GM23338 (cell line): ENCODE measurements around the gene EPHA8. TPM values are rescaled to one million over a fixed set of nuclear protein-coding genes. Genes with fewer than 3 reads are reported as not detected.

ENCODE experiments used
- ATAC-seq: fragments of 200-7000 bp; cut with Tn5 transposase; 3 replicates; pipeline ENCODE4 v1.9.1; 2020
- DNase-seq: peaks from one replicate; pipeline ENCODE4 v3.0.0-alpha.2; 2015; ENCODE audit warnings: low spot score
- H2AFZ ChIP-seq: fragments of 200-600 bp; sonication (generic); 2 replicates; pipeline ENCODE4 v1.8.0; 2016; ENCODE audit warnings: antibody characterized with exemption, mild to moderate bottlenecking, moderate library complexity
- H3F3A ChIP-seq: fragments of 200-600 bp; sonication (generic); replicated peaks from 2 replicates; pipeline ENCODE4 v1.8.0; 2017; ENCODE audit warnings: antibody characterized with exemption, mixed run types, low read depth
- H3K27ac ChIP-seq: fragments of 200-600 bp; sonication (generic); 2 replicates; pipeline ENCODE4 v1.6.1; 2016; ENCODE audit warnings: low read depth
- H3K27me3 ChIP-seq: fragments of 200-600 bp; sonication (generic); 2 replicates; pipeline ENCODE4 v1.8.0; 2016; ENCODE audit warnings: mild to moderate bottlenecking, mixed run types, moderate library complexity; ENCODE audit not compliant: insufficient read depth
- H3K36me3 ChIP-seq: fragments of 200-600 bp; sonication (generic); 2 replicates; pipeline ENCODE4 v1.8.0; 2016; ENCODE audit warnings: mild to moderate bottlenecking; ENCODE audit not compliant: insufficient read depth
- H3K4me1 ChIP-seq: fragments of 200-600 bp; sonication (generic); 2 replicates; pipeline ENCODE4 v1.8.0; 2016; ENCODE audit warnings: mild to moderate bottlenecking, moderate library complexity; ENCODE audit not compliant: insufficient read depth
- H3K4me2 ChIP-seq: fragments of 200-600 bp; sonication (generic); 2 replicates; pipeline ENCODE4 v1.7.1; 2017; ENCODE audit warnings: mixed run types
- H3K4me3 ChIP-seq: fragments of 200-600 bp; sonication (generic); 2 replicates; pipeline ENCODE4 v1.6.1; 2016; ENCODE audit warnings: mixed run types
- H3K79me2 ChIP-seq: fragments of 200-600 bp; sonication (generic); replicated peaks from 2 replicates; pipeline ENCODE4 v1.8.0; 2017; ENCODE audit warnings: mild to moderate bottlenecking; ENCODE audit not compliant: insufficient read depth
- H3K9me2 ChIP-seq: fragments of 200-600 bp; sonication (generic); 2 replicates; pipeline ENCODE4 v1.8.0; 2017; ENCODE audit not compliant: insufficient read depth
- H4K20me1 ChIP-seq: fragments of 200-600 bp; sonication (generic); replicated peaks from 2 replicates; pipeline ENCODE4 v1.8.0; 2017; ENCODE audit warnings: mild to moderate bottlenecking; ENCODE audit not compliant: insufficient read depth
- H3K27ac Mint-ChIP-seq: 2 replicates; pipeline ENCODE4 v1.8.0; 2020; ENCODE audit warnings: inconsistent platforms, mild to moderate bottlenecking, moderate library complexity, mixed read lengths
- H3K27me3 Mint-ChIP-seq: 3 replicates; pipeline ENCODE4 v1.8.0; 2022; ENCODE audit warnings: low read depth, mild to moderate bottlenecking, moderate library complexity, mixed read lengths, inconsistent platforms; ENCODE audit not compliant: insufficient read depth, poor library complexity
- H3K36me3 Mint-ChIP-seq: 3 replicates; pipeline ENCODE4 v1.8.0; 2021; ENCODE audit warnings: low read depth, mild to moderate bottlenecking, inconsistent platforms, moderate library complexity, mixed read lengths
- H3K4me1 Mint-ChIP-seq: 3 replicates; pipeline ENCODE4 v1.8.0; 2020; ENCODE audit warnings: mild to moderate bottlenecking, inconsistent platforms, mixed read lengths
- H3K4me3 Mint-ChIP-seq: 3 replicates; pipeline ENCODE4 v1.8.0; 2021; ENCODE audit warnings: moderate library complexity, mild to moderate bottlenecking, inconsistent platforms, mixed read lengths
- H3K9me3 Mint-ChIP-seq: 3 replicates; pipeline ENCODE4 v1.8.0; 2020; ENCODE audit warnings: moderate library complexity, mild to moderate bottlenecking, inconsistent platforms, mixed read lengths
- CTCF ChIP-seq, 2 experiments: fragments of 200-600 bp in 1 of 2; sonication (generic) in 1 of 2; conservative IDR thresholded peaks; 2 replicates each; pipeline versions ENCODE4 v1.5.1 to v1.6.1; 2016 to 2017; ENCODE audit warnings: antibody characterized with exemption in 2 of 2, low read depth in 2 of 2, mild to moderate bottlenecking in 2 of 2, moderate library complexity in 1 of 2
- EZH2 ChIP-seq: fragments of 200-600 bp; sonication (generic); IDR thresholded peaks from one replicate; pipeline ENCODE4 v1.8.0; 2017; ENCODE audit warnings: antibody characterized with exemption, mild to moderate bottlenecking, low read depth; ENCODE audit not compliant: unreplicated experiment
- EZH2phosphoT487 ChIP-seq: fragments of 200-600 bp; sonication (generic); IDR thresholded peaks from one replicate; pipeline ENCODE4 v1.8.1; 2018; ENCODE audit warnings: antibody characterized with exemption; ENCODE audit not compliant: unreplicated experiment
- JUNB ChIP-seq: IDR thresholded peaks from one replicate; pipeline ENCODE4 v1.6.1; 2016; ENCODE audit warnings: antibody characterized with exemption; ENCODE audit not compliant: unreplicated experiment
- NANOG ChIP-seq: IDR thresholded peaks from 2 replicates; pipeline ENCODE4 v1.6.1; 2016; ENCODE audit warnings: antibody characterized with exemption, borderline replicate concordance
- REST ChIP-seq: IDR thresholded peaks from one replicate; pipeline ENCODE4 v1.6.1; 2018; ENCODE audit warnings: antibody characterized with exemption; ENCODE audit not compliant: unreplicated experiment
- STAT1 ChIP-seq: IDR thresholded peaks from one replicate; pipeline ENCODE4 v1.6.1; 2016; ENCODE audit warnings: antibody characterized with exemption; ENCODE audit not compliant: unreplicated experiment
- ZNF331 ChIP-seq: fragments of 250-450 bp; sonication (Bioruptor Pico); IDR thresholded peaks from 2 replicates; pipeline ENCODE4 v1.5.0; 2020; ENCODE audit warnings: low read depth, mild to moderate bottlenecking, moderate library complexity
- polyA plus RNA-seq: library from polyadenylated mRNA; unstranded; fragments of >200 nt; fragmentation: Nextera tagmentation; extraction: Ambion mirVana; gene quantifications from 2 replicates; pipeline ENCODE4 v1.2.1, GENCODE V29; 2016
- total RNA-seq: library from RNA; depleted of rRNA; stranded (reverse); fragments of >200 nt; shearing (Covaris generic); gene quantifications from 2 replicates; pipeline ENCODE4 v1.2.3, GENCODE V29; 2014
- TF ChIP-seq, protein P1 (sequence below): fragments of 250-450 bp; sonication (Bioruptor Pico); IDR thresholded peaks from 2 replicates; pipeline ENCODE4 v1.5.0; 2020; ENCODE audit warnings: mild to moderate bottlenecking, moderate library complexity

Gene EPHA8
- total and polyA plus RNA-seq, 2 experiments from 2014 or later, result 2.3 to 5.0 TPM

GRCh38 chr1:22531251-22531650 is 32.0 kb upstream of the EPHA8 start:
- H3K27me3 Mint-ChIP-seq, result peaks cover 8% of the 10 kb centered on the region
- Histone ChIP-seq H3K4me2 (no peak overlapping the region), H3K27ac (no peak overlapping the region), H4K20me1 (no peaks in the 10 kb centered on the region), H3K9me2 (no peaks in the 10 kb centered on the region), H2AFZ (no peak overlapping the region), H3K27me3 (no peaks in the 10 kb centered on the region), H3F3A (no peaks in the 10 kb centered on the region), H3K79me2 (no peaks in the 10 kb centered on the region), H3K4me3 (no peak overlapping the region), H3K4me1 (no peaks in the 10 kb centered on the region), H3K36me3 (no peaks in the 10 kb centered on the region)
- no peak for DNase-seq
- ATAC-seq, result no peak
- TF ChIP-seq STAT1, result no peak
- TF ChIP-seq EZH2phosphoT487, result no peak
- no peak for TF ChIP-seq NANOG
- no peak for TF ChIP-seq ZNF331
- TF ChIP-seq JUNB, result no peak
- TF ChIP-seq EZH2, result no peak
- no peak for TF ChIP-seq REST
- no peak for TF ChIP-seq CTCF (conservative IDR thresholded peaks at IDR 0.05; ENCODE audit: low read depth in 2 of 2)
- no peaks in the 10 kb centered on the region for H3K9me3 Mint-ChIP-seq
- H3K4me1 Mint-ChIP-seq, result no peaks in the 10 kb centered on the region; the same call in 2 of the 3 replicates
- no peak overlapping the region for H3K4me3 Mint-ChIP-seq
- H3K36me3 Mint-ChIP-seq, result no peaks in the 10 kb centered on the region; the same call in 2 of the 3 replicates
- no peak overlapping the region for H3K27ac Mint-ChIP-seq

DNA sequence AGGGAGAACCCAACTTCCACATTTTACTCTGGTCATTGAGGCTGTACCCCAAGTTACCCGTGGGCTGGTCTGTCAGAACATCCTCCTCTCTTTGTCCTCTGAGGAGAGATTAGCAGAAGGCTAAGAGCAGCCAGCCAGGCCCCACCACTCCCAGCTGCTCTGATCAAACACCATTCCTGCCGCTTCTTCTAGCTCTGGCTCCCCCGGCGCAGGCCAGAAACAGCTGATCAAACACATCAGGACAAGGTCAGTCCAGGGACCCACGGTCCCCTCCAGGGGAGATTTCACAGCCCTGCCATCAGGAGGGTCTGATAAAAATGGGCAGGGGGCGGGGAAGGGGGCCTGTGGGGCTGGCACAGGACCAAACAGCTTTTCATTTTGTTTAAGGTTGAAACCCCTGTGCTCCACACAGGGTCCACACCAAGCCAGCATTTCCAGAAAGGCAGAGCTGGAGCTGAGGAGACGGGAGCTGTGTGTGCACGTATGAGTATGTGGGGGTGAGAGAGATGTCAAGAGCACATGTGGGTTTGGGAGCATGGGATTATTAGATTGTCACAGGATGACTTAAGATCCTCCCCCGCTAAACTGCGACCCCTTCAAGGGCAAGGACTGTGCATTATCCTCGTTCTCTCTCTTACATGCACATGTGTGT is 29.9 kb upstream of the EPHA8 start:
- Histone ChIP-seq H3K27ac (no peak overlapping the region), H2AFZ (no peak overlapping the region)
- H3K27ac Mint-ChIP-seq, result no peak overlapping the region

More for the DNA sequence above, 29.9 kb upstream of the EPHA8 start:
- H3K4me2 ChIP-seq, result no peak overlapping the region
- ATAC-seq (no peak), DNase-seq (no peak)
- Mint-ChIP-seq H3K36me3 (no peaks in the 10 kb centered on the region), H3K27me3 (peaks cover 8% of the 10 kb centered on the region), H3K4me3 (no peak overlapping the region), H3K4me1 (no peaks in the 10 kb centered on the region), H3K9me3 (no peaks in the 10 kb centered on the region)
- H3K9me2 ChIP-seq, result no peaks in the 10 kb centered on the region
- no peaks in the 10 kb centered on the region for H3K79me2 ChIP-seq
- H4K20me1 ChIP-seq, result no peaks in the 10 kb centered on the region
- TF ChIP-seq JUNB, result no peak
- no peak for TF ChIP-seq EZH2
- no peak for TF ChIP-seq EZH2phosphoT487
- no peak for TF ChIP-seq NANOG
- TF ChIP-seq, protein P1, sequence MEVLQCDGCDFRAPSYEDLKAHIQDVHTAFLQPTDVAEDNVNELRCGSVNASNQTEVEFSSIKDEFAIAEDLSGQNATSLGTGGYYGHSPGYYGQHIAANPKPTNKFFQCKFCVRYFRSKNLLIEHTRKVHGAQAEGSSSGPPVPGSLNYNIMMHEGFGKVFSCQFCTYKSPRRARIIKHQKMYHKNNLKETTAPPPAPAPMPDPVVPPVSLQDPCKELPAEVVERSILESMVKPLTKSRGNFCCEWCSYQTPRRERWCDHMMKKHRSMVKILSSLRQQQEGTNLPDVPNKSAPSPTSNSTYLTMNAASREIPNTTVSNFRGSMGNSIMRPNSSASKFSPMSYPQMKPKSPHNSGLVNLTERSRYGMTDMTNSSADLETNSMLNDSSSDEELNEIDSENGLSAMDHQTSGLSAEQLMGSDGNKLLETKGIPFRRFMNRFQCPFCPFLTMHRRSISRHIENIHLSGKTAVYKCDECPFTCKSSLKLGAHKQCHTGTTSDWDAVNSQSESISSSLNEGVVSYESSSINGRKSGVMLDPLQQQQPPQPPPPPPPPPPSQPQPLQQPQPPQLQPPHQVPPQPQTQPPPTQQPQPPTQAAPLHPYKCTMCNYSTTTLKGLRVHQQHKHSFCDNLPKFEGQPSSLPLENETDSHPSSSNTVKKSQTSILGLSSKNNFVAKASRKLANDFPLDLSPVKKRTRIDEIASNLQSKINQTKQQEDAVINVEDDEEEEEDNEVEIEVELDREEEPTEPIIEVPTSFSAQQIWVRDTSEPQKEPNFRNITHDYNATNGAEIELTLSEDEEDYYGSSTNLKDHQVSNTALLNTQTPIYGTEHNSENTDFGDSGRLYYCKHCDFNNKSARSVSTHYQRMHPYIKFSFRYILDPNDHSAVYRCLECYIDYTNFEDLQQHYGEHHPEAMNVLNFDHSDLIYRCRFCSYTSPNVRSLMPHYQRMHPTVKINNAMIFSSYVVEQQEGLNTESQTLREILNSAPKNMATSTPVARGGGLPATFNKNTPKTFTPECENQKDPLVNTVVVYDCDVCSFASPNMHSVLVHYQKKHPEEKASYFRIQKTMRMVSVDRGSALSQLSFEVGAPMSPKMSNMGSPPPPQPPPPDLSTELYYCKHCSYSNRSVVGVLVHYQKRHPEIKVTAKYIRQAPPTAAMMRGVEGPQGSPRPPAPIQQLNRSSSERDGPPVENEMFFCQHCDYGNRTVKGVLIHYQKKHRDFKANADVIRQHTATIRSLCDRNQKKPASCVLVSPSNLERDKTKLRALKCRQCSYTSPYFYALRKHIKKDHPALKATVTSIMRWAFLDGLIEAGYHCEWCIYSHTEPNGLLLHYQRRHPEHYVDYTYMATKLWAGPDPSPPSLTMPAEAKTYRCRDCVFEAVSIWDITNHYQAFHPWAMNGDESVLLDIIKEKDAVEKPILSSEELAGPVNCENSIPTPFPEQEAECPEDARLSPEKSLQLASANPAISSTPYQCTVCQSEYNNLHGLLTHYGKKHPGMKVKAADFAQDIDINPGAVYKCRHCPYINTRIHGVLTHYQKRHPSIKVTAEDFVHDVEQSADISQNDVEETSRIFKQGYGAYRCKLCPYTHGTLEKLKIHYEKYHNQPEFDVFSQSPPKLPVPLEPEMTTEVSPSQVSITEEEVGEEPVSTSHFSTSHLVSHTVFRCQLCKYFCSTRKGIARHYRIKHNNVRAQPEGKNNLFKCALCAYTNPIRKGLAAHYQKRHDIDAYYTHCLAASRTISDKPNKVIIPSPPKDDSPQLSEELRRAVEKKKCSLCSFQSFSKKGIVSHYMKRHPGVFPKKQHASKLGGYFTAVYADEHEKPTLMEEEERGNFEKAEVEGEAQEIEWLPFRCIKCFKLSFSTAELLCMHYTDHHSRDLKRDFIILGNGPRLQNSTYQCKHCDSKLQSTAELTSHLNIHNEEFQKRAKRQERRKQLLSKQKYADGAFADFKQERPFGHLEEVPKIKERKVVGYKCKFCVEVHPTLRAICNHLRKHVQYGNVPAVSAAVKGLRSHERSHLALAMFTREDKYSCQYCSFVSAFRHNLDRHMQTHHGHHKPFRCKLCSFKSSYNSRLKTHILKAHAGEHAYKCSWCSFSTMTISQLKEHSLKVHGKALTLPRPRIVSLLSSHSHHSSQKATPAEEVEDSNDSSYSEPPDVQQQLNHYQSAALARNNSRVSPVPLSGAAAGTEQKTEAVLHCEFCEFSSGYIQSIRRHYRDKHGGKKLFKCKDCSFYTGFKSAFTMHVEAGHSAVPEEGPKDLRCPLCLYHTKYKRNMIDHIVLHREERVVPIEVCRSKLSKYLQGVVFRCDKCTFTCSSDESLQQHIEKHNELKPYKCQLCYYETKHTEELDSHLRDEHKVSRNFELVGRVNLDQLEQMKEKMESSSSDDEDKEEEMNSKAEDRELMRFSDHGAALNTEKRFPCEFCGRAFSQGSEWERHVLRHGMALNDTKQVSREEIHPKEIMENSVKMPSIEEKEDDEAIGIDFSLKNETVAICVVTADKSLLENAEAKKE (CRISPR knock-in tag), result no peak
- no peaks in the 10 kb centered on the region for H3F3A ChIP-seq
- no peak overlapping the region for H3K4me3 ChIP-seq
- no peaks in the 10 kb centered on the region for H3K4me1 ChIP-seq
- no peaks in the 10 kb centered on the region for H3K36me3 ChIP-seq
- no peaks in the 10 kb centered on the region for H3K27me3 ChIP-seq
